ENCODE measurements around the gene DDIT4L. TPM values are rescaled to one million over a fixed set of nuclear protein-coding genes. Genes with fewer than 3 reads are reported as not detected.

The DDIT4L gene
- total and polyA plus RNA-seq, 2 of the 4 experiments (the other 2 are of a cell fraction), result 3.1 to 3.9 TPM

DNA sequence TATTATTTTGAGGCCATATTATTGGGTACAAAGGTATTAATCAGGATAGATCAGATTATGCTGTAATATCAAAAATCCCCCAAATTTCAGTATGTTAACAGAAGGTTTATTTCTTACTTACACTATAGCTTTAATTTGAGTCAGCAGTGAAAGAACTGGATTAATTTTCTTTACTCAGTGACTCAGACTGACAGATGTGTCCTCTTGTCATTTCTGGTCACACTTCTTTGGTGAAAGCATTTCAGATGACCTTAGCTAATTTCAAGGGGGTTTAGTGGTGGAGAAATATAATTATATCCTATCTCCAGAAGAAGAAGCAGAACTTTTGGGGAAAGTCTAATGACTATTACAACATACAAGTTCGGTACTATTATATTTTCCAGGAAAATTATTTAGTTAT lies 12.4 kb downstream of the DDIT4L start:
- no CpG with 5 or more reads among the region's 1 CpG for WGBS, 2 experiments (ENCODE audit: extremely low coverage in 2 of 2, insufficient read length in 1 of 2)
- in situ Hi-C loops (cut with MboI; ENCODE audit: low sequenced_read_pairs) (no loop called here), dilution Hi-C loops (cut with HindIII; ENCODE audit: low sequenced_read_pairs, unreplicated experiment) (no loop called here), intact Hi-C loops (cut with micrococcal nuclease) (no loop called here)
- Histone ChIP-seq H3K27me3 (ENCODE audit: control insufficient read depth, insufficient read depth, low read length) (no peaks in the 10 kb centered on the region), H2BK5ac (ENCODE audit: low read depth, low read length, poor library complexity, severe bottlenecking) (no peak overlapping the region), H3K4ac (ENCODE audit: low read depth, low read length) (no peak overlapping the region), H2AK9ac (replicated peaks; ENCODE audit: low read depth, low read length, poor library complexity) (no peak overlapping the region), H3K9me1 (ENCODE audit: insufficient read depth, low read length) (no peaks in the 10 kb centered on the region), H3K9ac (ENCODE audit: low read depth, low read length) (no peak overlapping the region), H3K36me3 (ENCODE audit: control insufficient read depth, insufficient read depth, low read length) (no peaks in the 10 kb centered on the region), H3K4me2 (ENCODE audit: low read depth, low read length) (no peak overlapping the region), H2AFZ (replicated peaks; ENCODE audit: low read length, poor library complexity) (no peak overlapping the region), H3K79me1 (ENCODE audit: low read depth in 1 of 2, low read length in 2 of 2) (no peaks in the 10 kb centered on the region), H2BK15ac (ENCODE audit: low read depth, low read length) (no peak overlapping the region), H3K14ac (replicated peaks; ENCODE audit: low read depth, low read length) (no peak overlapping the region), H3K23ac (ENCODE audit: low read depth, low read length) (no peak overlapping the region), H3K9me3 (ENCODE audit: control insufficient read depth, insufficient read depth, low read length) (no peaks in the 10 kb centered on the region), H2BK120ac (ENCODE audit: low read depth, low read length) (no peak overlapping the region), H4K20me1 (ENCODE audit: insufficient read depth, low read length) (no peaks in the 10 kb centered on the region), H3K4me3 (ENCODE audit: insufficient read depth, low read depth, low read length) (no peak overlapping the region), H2AK5ac (ENCODE audit: low read depth, low read length) (no peak overlapping the region), H3K27ac (ENCODE audit: insufficient read depth, low read length) (no peak overlapping the region), H4K5ac (ENCODE audit: low read depth, low read length) (no peak overlapping the region), H4K8ac (ENCODE audit: low read depth in 2 of 2, low read length in 2 of 2) (no peak overlapping the region), H3K4me1 (ENCODE audit: control insufficient read depth, insufficient read depth, low read length) (no peaks in the 10 kb centered on the region), H4K91ac (ENCODE audit: insufficient read depth, low read depth, low read length) (no peak overlapping the region), H3K18ac (ENCODE audit: low read depth, low read length) (no peak overlapping the region), H2BK20ac (ENCODE audit: low read depth, low read length) (no peak overlapping the region), H3K56ac (ENCODE audit: extremely low read depth, insufficient read depth, low read length) (no peak overlapping the region)
- no peak for TF ChIP-seq FOS (IDR thresholded peaks at IDR 0.05; ENCODE audit: low read depth, low read length)
- TF ChIP-seq SMC3 (IDR thresholded peaks at IDR 0.05; ENCODE audit: low read depth, low read length), result no peak
- TF ChIP-seq MXI1 (IDR thresholded peaks at IDR 0.05; ENCODE audit: borderline replicate concordance, low read depth, low read length), result no peak
- TF ChIP-seq, protein P1, sequence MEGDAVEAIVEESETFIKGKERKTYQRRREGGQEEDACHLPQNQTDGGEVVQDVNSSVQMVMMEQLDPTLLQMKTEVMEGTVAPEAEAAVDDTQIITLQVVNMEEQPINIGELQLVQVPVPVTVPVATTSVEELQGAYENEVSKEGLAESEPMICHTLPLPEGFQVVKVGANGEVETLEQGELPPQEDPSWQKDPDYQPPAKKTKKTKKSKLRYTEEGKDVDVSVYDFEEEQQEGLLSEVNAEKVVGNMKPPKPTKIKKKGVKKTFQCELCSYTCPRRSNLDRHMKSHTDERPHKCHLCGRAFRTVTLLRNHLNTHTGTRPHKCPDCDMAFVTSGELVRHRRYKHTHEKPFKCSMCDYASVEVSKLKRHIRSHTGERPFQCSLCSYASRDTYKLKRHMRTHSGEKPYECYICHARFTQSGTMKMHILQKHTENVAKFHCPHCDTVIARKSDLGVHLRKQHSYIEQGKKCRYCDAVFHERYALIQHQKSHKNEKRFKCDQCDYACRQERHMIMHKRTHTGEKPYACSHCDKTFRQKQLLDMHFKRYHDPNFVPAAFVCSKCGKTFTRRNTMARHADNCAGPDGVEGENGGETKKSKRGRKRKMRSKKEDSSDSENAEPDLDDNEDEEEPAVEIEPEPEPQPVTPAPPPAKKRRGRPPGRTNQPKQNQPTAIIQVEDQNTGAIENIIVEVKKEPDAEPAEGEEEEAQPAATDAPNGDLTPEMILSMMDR (conservative IDR thresholded peaks at IDR 0.05; ENCODE audit: low read depth, low read length), result no peak
- TF ChIP-seq RCOR1 (IDR thresholded peaks at IDR 0.05; ENCODE audit: insufficient replicate concordance, low read length), result no peak
- TF ChIP-seq CEBPB (IDR thresholded peaks at IDR 0.05; ENCODE audit: low read depth, low read length), result no peak
- TF ChIP-seq NFE2L2 (IDR thresholded peaks at IDR 0.05; ENCODE audit: low read depth, low read length), result no peak
- TF ChIP-seq POLR2A (IDR thresholded peaks at IDR 0.05; ENCODE audit: low read depth, low read length), result no peak
- TF ChIP-seq RAD21 (IDR thresholded peaks at IDR 0.05; ENCODE audit: low read length), result no peak
- TF ChIP-seq, protein P2, sequence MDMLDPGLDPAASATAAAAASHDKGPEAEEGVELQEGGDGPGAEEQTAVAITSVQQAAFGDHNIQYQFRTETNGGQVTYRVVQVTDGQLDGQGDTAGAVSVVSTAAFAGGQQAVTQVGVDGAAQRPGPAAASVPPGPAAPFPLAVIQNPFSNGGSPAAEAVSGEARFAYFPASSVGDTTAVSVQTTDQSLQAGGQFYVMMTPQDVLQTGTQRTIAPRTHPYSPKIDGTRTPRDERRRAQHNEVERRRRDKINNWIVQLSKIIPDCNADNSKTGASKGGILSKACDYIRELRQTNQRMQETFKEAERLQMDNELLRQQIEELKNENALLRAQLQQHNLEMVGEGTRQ (IDR thresholded peaks at IDR 0.05; ENCODE audit: low read depth, low read length), result no peak
- no peak for TF ChIP-seq BHLHE40 (IDR thresholded peaks at IDR 0.05; ENCODE audit: low read depth, low read length)
- ChIA-PET CTCF (interaction anchor here (0.9 kb wide), 1 partner anchor 82 kb away, joined by 3 read pairs; no protein-coding TSS in a partner anchor), POLR2A (ENCODE audit: unreplicated experiment) (no interaction called here)
- BruUV-seq (replicated peaks), result no TSS peak
- DNase-seq, result no peak
- ATAC-seq (ENCODE audit: low read depth), result no peak
